GM21447 (cell line): ENCODE data around the gene CRX.
"Not testable (repeated sequence)": the region's sequence is repeated elsewhere in the genome, so short reads cannot be mapped to it uniquely, and the experiment has no call there.

ENCODE experiments used
- ATAC-seq: cut with Tn5 transposase; IDR thresholded peaks from one replicate; pipeline ENCODE4 v1.9.1; 2021; ENCODE audit not compliant: unreplicated experiment

Gene CRX

DNA sequence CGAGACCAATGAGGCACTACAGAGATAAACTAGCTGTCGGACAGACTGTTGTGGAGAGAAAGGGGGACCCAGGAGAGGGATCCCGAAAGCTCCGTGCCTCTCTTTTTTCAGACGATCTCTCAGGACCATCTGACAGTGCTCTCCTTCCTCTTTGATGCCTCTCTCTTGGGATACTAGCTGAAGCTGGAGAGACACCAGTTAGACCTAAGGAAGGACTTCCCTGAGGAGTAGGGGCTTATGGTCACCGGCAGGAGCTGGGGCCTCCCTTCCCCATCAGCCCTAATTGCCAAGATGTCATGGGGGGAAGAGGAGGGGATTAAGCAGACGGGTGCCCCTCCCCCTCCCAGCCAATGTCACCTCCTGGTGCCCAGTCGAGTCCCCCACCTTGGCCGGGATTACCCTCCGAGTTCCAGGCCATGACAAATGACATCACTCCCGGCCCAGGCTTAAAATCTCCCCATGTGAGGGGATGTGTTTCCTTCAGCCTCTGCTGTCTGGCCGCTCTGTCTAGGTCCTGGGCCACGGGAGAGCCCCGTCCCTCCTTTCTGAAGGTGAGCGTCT, at the start of gene CRX:
CRX (plus strand) TSS at position 478 of the 561 bp plus-strand sequence. CDS start 12,507 bp downstream, outside the sequence.
- ATAC-seq = no peak

DNA sequence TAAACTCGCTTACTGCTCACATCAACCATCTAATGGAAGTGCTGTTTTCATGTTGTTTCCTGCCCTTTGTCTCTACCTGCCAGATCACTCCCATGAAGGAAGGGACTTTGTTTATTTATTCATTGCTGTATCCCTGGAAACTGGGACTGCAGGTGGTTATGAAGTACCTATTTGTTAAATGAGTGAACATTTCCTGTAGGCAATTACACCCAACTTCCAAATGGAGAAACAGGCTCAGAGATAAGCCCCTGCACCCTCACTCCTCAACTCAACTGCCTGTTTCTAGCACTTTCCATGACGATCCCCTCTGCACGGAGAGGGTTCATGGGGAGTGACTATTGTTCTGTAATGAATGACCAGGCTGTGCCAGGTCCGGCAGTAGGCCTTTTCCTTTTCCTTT, 45.2 kb upstream of the CRX start:
- no peak for ATAC-seq

DNA sequence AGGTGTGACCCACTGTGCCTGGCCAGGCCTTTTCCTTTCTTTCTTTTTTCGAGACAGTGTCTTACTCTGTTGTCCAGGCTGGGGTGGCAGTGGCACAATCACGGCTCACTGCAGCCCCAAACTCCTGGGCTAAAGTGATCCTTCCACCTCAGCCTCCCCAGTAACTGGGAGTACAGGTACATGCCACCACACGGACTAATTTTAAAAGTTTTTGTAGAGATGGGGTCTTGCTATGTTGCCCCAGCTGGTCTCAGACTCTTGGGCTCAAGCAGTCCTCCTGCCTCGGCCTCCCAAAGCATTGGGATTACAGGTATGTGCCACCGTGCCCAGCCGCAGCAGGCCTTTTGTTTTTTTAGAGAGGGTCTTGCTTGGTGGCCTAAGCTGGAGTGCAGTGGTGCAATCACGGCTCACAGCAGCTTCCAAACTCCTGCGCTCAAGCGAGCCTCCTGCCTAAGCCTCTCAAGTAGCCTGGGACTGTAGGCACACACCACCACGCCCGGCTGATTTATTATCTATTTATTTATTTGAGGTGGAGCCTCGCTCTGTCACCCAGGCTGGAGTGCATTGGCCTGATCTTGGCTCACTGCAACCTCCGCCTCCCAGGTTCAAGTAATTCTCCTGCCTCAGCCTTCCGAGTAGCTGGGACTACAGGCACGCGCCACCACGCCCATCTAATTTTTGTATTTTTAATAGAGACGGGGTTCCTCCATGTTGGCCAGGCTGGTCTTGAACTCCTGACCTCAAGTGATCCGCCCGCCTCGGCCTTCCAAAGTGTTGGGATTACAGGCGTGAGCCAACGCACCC, 44.3 kb upstream of the CRX start:
- ATAC-seq = not testable (repeated sequence)

DNA sequence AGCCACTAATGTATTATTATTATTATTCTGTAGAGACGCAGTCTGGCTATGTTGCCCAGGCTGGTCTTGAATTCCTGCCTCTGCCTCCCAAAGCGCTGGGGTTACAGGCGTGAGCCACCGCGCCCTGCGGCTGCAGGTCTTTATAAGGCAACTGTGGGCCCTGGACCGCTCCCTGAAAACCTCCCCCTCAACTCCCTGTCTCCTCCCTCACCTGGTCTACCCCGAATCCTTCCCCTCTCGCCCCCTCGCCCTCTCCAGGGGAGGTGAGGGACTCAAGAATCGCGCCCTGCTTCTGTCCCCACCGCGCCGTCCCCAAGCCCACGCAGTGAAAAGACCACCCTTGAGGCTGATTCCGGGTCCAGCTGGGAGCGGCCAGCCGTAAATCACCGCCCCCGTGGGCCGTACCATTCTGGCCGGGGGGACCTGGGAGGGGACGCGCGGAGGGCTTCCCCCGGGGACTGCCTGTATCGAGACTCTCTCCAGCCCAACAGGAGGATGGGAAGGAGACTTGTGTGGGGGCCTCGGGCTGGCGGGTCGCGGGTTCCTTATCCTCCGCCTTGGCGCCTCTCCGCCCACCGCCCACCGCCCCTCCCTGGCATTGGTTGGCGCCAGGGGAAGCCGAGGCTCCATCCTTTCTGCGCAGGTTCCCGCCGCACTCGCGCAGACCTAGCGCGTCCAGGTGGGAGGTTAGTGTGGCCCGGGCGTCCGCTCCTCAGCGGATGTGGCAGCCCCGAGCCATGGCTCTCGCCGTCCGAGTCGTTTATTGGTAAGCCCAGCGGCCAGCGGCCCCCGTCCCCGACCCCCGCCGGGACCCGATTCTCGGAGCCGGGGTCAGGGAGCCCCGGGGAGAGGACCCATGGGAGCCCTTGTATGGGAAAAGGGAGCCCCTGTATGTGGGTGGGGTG, 43.4 kb upstream of the CRX start, which contains the start of gene SELENOW:
SELENOW (plus strand) TSS at position 655 of the 905 bp plus-strand sequence; CDS start at position 738, 83 bp downstream.
- peak; percentile 76 for ATAC-seq

DNA sequence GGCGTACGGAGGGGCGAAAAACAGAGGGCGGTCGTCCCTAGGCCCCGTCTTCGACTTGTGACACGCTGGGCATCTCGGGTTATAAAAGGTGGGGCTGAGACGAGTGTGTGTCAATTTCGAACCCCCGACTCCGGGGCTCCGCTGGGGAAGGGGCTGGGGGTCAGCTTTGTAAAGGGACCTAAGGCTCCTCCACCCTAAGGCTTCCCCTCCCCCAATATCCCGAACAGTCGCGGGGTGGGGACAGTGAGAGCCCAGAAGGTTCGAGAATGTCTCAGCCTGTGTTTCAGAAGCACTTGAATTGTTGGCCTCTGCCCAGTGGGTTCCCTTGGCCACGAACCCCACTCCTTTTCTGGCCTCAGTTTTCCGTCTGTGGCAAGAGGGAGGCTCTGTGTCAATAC, 42.8 kb upstream of the CRX start:
- no peak for ATAC-seq

DNA sequence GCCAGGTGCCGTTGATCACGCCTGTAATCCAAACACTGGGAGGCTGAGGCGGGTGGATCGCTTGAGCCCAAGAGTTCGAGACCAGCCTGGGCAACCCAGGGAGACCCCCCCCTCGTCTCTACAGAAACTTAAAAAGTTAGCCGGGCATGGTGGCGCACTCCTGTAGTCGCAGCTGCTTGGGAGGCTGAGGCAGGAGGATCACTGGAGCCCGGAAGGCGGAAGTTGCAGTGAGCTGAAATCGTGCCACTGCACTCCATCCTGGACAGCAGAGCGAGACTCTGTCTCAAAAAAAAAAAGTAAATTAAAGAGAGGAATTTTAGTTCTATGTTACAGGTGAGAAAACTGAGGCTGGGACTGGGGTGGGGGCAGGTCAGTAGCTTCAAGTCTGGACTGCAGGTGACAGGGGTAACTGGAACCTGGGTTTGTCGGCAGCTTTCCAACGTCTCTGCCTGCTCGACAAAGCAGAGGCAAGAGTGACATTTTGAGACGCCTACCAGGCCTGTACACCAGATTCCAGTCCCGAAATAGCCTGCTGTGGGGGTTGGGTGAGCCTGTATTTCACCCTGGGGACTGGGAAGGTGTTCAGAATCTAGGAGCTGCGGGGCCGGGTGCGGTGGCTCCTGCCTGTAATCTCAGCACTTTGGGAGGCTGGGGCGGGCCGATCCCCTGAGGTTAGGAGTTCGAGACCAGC, 42.1 kb upstream of the CRX start:
- ATAC-seq = no peak

DNA sequence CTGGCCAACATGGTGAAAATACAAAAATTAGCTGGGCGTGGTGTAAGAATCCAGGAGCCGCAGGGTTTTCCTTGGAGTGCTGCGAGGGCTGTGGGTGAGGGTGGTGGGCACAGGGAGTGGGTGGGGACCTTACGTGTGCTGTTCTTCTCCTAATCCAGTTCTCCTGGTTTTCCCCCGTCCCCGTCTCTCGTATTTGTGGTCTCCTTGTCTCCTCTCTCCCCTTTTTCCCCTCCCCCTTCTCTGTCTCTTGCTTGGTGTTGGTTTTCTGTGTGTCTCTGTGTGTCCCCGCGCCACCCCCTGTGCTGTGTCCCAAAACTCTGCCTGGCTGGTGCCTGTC, 41.6 kb upstream of the CRX start:
- no peak for ATAC-seq

DNA sequence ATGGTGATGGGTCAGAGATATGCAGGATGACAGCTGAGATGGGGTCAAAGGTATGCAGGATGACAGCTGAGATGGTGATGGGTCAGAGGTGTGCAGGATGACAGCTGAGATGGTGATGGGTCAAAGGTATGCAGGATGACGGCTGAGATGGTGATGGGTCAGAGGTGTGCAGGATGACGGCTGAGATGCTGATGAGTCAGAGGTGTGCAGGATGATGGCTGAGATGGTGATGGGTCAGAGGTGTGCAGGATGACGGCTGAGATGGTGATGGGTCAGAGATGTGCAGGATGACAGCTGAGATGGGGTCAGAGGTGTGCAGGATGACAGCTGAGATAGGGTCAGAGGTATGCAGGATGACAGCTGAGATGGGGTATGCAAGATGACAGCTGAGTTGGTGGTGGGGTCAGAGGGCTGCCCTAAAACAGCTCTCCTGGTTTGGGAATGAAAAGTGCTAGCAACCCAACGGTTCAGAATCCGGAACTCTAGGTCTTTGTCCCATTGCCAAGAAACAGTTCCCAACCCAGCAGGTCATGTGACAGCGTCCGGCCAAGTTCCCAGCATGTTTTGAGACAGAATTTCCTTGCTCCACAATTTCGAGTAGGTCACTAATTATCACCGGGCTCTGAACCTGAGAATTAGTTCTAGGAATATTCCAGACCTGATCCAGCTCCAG, 40.0 kb upstream of the CRX start:
- no peak for ATAC-seq

DNA sequence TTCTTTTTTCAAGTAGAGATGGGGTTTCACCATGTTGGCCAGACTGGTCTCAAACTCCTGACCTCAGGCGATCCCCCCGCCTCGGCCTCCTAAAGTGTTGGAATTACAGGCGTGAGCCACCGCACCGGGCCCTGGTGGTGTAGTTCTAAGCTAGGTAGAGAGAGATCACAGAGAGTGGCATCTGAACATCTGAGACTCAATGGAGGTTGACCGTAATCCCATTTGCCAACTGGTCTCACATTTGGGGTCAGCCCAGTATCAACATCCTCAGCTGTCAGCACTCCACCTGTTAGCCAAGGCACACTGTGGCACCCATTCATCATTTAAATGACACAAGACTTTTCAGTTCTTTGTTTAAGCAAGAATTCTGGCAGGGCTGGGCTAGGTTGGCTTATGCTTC, 35.2 kb upstream of the CRX start:
- no peak for ATAC-seq

DNA sequence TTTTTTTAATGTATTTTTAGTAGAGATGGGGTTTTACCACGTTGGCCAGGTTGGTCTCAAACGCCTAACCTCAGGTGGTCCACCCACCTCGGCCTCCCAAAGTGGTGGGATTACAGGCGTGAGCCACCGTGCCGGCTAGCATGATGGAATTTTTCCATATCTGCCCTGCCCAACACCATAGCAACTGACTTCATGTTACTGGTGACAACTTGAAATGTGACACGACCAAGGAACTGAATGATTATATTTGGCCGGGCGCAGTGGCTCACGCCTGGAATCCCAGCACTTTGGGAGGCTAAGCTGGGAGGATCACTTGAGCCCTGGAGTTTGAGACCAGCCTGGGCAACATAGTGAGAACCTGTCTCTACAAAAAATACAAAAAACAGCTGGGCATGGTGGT, 34.4 kb upstream of the CRX start:
- ATAC-seq = not testable (repeated sequence)

DNA sequence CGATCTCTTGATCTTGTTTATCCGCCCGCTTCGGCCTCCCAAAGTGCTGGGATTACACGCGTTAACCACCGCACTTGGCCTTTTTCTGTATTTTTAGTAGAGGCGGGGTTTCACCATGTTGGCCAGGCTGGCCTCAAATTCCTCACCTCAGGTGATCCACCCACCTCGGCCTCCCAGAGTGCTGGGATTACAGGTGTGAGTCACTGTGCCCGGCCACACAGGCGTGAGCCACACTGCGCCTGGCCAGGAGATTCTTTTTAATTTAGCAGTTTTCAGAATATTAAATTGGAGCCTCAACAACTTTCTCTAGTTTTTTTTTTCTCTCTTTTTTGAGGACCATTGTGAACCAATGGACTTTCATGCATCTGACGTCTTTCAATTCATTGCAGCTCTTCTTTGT, 31.9 kb upstream of the CRX start:
- ATAC-seq = not testable (repeated sequence)

DNA sequence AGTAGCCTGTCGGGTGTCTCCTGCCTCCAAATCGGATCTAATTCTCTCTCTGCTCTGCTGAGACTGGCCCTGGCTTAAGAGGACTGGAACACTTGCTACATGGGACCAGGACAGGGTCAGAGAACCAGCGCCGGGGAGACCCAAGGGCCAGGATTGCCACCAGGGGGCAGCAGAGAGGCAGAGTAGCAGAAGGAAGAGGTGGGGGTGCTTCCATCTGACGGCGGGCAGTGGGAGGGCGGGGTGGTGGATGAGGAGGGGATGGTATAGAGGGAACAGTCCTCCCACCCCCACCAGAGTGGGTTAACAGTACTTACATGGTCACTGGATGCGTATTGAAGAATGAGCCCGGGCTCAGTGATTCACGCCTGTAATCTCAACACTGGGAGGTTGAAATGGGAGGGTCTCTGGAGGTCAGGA, 31.3 kb upstream of the CRX start:
- no peak for ATAC-seq

DNA sequence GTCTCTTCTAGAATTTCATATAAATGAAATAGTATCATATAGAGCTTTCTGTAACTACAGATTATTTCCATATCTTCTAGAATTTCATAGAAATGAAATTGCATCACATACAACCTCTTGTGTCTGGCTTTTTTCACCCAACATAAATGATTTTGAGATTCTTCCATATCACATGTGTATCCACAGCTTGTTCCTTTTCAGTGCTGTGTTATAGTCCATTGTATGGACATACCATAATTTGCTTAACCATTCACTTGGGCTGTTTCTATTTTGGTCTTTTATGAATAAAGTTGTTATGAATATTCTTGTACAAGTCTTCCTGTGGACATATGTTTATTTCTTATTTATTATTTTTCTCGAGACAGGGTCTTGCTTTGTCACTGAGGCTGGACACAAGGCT, 29.1 kb upstream of the CRX start:
- no peak for ATAC-seq

DNA sequence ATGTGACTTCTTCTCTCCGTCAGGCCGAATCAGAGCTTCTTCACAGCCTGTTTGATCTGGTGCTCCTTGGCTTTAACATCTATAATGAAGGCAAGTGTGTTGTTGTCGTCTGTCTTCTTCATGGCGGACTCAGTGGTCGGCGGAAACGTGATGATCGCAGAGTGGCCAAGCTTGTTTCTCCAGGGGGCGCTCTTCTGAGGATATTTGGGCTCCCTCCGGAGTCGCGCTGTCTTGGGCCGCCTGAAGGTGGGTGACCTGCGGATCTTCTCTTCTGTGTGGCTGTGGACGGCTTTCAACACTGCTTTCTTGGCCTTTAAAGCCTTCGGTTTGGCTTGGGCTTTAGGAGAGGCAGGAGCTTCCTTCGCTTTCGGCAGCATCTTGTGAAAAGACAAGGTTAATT, 27.2 kb upstream of the CRX start:
- no peak for ATAC-seq

DNA sequence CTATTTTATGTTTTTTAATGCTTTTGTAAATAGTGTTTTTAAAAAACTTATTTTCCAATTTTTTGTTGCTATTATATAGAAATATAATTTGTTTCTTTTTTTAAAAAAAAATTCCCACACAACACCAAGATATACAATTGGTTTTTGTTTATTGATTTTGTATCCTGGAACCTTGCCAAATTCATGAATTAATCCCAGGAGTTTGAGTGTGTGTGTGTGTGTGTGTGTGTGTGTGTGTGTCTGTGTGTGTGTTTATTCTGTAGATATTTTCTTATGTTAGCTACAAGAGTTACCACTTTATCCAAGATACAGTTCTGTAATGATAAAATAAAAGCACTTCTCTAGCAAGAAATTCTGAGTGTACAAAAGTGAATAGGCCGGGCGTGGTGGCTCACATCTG, 25.0 kb upstream of the CRX start:
- ATAC-seq = no peak

DNA sequence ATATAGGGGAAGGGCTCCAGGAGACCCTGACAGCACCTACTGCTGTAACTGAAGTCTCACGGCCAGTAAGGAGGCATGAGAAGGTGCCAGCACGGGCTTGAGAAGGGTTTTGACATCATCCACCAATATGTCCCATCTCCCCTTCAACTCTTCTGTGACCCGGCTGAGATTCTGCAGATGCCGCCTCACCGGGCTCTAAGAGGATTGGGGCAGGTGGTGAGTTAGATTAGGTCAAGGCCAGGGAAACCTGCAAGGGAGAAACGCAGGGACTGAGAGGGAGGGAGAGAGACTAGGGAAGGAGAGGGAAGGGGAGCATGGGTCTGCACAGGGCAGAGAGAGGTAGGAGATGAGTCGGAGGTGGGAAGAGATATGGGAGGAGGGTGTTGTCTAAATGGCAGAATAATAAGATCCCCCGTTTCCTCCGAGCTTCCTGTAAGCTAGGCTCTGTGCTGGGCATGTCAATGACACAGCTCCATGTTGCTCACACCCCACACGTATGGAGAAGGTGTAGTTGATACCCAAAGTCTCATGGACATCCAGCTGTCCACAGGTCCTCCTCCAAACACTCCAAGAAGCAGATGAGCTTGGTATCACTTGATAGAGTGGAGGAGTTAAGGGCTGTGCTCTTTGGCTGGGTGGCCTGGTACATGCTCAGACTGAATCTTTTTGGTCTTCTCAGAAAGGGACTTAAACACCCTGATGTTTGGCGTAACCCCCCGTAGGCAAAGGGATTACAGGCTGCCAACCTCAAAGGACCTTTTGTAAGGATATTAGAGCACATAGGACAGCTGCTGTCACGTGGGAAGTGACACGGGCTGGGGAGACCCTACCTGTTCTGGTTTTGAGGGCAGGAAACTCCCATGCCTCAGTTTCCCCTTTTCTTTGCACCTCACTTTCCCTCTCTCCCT, 23.5 kb upstream of the CRX start:
- ATAC-seq = no peak

DNA sequence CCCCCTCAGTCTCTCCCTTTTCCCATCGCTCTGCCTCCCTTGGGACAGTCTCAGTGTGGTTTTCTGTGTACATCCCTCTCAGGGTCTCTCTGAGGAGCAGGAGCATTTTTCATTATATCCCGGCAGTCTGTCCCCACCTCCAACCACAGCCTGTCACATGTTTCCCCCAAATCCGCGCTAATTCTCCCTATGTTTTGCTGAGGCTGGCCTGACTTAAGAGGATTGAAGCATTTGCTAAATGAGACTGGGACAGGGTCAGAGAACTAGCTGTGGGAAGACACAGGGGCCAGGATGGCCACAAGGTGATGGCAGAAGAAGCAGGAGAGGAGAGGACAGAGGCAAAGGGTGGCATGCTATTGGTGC, 22.9 kb upstream of the CRX start:
- ATAC-seq = no peak

DNA sequence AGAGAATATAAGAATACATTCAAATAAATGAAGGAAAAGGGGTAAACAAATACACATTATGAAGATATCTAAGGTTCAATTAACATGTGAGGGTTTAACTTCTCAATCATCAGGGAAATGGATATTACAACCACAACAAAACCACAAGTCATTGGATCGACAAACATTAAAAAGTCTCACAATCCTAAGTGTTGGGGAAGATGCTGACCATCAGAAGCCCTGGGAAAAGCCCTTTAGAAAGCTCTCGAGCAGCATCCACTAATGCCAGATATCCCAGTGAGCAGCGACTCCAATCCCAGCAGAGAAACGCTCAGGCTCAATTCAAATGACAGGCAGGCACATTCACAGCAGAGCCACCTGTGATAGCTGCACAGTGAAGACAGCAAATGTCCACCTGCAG, 20.5 kb upstream of the CRX start:
- no peak for ATAC-seq

DNA sequence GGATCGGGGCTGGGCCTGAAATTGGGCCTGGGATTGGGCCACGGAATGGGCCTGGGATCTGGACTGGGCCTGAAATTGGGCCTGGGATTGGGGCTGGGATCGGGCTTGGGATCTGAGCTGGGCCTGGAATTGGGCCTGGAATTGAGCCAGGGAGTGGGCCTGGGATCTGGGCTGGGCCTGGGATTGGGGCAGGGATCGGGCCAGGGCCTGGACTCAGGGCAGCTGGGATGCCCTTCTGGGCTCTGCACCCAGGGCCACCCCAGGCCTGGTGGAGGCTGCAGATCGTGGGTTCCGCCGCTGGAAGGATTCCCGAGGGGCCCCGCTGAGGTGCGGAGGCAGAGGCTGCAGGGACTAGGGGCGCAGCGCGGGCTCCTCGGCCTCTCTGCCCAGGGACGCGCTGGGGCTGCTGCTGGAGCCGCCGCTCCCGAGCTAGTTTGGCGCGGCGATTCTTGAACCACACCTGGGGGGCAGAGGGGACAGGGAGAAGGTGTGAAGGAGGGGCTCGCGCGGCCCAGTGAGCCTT, 19.2 kb upstream of the CRX start:
- ATAC-seq = no peak
